PC-3 (cell line): ENCODE results near the gene COPS3.
"Not testable (repeated sequence)": the region's sequence is repeated elsewhere in the genome, so short reads cannot be mapped to it uniquely, and the experiment has no call there.

ENCODE experiments used
- EZH2 ChIP-seq: fragments of 300-600 bp; sonication (generic); IDR thresholded peaks from one replicate; pipeline ENCODE4 v1.6.1; 2017; ENCODE audit warnings: antibody characterized with exemption, mild to moderate bottlenecking, low read length; ENCODE audit not compliant: unreplicated experiment
- TF ChIP-seq, protein P1 (sequence below): fragments of 300-600 bp; sonication (generic); conservative IDR thresholded peaks from 2 replicates; pipeline ENCODE4 v1.5.1; 2017; ENCODE audit warnings: antibody characterized with exemption, low read depth, mild to moderate bottlenecking, low read length

DNA sequence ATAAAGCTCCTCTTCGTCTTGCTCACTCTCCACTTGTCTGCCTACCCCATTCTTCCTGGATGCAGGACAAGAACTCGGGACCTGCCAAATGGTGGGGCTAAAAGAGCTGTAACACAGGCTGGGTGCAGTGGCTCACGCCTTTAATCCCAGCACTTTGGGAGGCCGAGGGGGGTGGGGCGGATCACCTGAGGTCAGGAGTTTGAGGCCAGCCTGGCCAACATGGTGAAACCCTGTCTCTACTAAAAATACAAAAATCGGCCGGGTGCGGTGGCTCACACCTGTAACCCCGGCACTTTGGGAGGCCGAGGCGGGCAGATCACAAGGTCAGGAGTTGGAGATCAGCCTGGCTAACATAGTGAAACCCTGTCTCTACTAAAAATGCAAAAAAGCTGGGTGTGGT is 20.6 kb upstream of the COPS3 start:
- TF ChIP-seq, protein P1, sequence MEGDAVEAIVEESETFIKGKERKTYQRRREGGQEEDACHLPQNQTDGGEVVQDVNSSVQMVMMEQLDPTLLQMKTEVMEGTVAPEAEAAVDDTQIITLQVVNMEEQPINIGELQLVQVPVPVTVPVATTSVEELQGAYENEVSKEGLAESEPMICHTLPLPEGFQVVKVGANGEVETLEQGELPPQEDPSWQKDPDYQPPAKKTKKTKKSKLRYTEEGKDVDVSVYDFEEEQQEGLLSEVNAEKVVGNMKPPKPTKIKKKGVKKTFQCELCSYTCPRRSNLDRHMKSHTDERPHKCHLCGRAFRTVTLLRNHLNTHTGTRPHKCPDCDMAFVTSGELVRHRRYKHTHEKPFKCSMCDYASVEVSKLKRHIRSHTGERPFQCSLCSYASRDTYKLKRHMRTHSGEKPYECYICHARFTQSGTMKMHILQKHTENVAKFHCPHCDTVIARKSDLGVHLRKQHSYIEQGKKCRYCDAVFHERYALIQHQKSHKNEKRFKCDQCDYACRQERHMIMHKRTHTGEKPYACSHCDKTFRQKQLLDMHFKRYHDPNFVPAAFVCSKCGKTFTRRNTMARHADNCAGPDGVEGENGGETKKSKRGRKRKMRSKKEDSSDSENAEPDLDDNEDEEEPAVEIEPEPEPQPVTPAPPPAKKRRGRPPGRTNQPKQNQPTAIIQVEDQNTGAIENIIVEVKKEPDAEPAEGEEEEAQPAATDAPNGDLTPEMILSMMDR = not testable (repeated sequence)
- not testable (repeated sequence) for TF ChIP-seq EZH2
